Neutrophil (primary cell): Measurements from ENCODE around the gene CCM2.

Experiments
- H3K27ac ChIP-seq: fragments of 200-600 bp; sonication (generic); 2 replicates; pipeline ENCODE4 v1.5.1; 2016; ENCODE audit warnings: mild to moderate bottlenecking, moderate library complexity
- H3K27me3 ChIP-seq: fragments of 200-600 bp; sonication (generic); 2 replicates; pipeline ENCODE4 v1.6.0; 2016; ENCODE audit warnings: mild to moderate bottlenecking
- H3K36me3 ChIP-seq: fragments of 200-600 bp; sonication (generic); 2 replicates; pipeline ENCODE4 v1.5.1; 2017
- H3K4me1 ChIP-seq, 2 experiments: fragments of 200-600 bp in 1 of 2; sonication (generic) in 1 of 2; 1 replicate in 1 of 2; 2 replicates in 1 of 2; pipeline versions ENCODE4 v1.5.1 to v1.6.1; 2013 to 2016; ENCODE audit warnings: low read depth in 1 of 2, low read length in 1 of 2, mild to moderate bottlenecking in 1 of 2, moderate library complexity in 1 of 2; ENCODE audit not compliant: control insufficient read depth in 1 of 2, insufficient read depth in 1 of 2
- H3K4me3 ChIP-seq, 2 experiments: fragments of 200-600 bp in 1 of 2; sonication (generic) in 1 of 2; 1 replicate in 1 of 2; 2 replicates in 1 of 2; pipeline ENCODE4 v1.5.1; 2013 to 2016; ENCODE audit warnings: low read depth in 1 of 2, low read length in 1 of 2, mild to moderate bottlenecking in 1 of 2, moderate library complexity in 1 of 2
- H3K9me3 ChIP-seq: fragments of 200-600 bp; sonication (generic); 2 replicates; pipeline ENCODE4 v1.5.1; 2016
- TF ChIP-seq, protein P1 (sequence below): fragments of 200-600 bp; sonication (generic); IDR thresholded peaks from 2 replicates; pipeline ENCODE4 v1.5.1; 2016; ENCODE audit warnings: antibody characterized with exemption

CCM2 gene

DNA sequence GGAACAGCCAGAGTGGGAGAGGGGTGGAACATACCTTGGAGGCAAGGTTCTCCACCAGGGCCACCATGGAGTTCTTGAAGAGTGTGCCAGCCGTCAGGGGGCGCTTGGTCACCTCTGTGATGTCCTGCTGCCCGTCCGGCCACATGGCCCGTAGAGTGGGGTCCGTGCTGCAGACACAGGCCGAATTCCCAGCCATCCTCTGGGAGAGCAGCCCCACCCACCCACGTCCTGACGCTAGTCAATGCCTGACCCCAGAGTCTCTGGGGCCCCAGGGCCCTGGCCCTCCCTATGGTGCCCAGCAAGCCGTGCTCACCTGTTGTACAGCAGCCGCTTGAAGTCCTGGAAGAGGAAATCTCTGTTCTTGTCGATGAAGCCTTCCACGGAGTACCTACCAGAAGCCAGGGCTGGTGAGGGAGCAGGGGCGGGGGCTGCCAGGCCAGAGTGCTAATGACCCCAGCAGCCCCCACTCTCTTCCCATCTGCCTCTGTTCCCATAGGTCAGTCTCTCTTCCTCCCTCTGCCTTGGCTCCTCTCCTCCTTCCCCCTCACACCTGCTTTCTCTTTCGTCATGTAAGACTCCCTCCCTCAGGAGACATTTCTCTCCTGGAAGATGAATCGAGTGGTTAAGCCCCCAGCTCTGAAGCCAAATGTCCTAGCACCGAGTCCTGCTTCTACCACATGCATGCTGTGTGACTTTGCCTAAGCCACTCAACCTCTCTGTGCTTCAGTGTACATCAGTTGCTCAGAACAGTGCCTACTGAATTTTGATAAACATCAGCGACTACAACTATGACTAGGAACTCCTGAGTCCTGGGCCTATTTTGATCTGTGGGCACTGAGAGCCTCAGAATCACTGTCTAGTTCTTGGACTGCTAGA lies 32.2 kb upstream of the CCM2 start:
- H3K4me3 ChIP-seq: no peak overlapping the region
- TF ChIP-seq, protein P1, sequence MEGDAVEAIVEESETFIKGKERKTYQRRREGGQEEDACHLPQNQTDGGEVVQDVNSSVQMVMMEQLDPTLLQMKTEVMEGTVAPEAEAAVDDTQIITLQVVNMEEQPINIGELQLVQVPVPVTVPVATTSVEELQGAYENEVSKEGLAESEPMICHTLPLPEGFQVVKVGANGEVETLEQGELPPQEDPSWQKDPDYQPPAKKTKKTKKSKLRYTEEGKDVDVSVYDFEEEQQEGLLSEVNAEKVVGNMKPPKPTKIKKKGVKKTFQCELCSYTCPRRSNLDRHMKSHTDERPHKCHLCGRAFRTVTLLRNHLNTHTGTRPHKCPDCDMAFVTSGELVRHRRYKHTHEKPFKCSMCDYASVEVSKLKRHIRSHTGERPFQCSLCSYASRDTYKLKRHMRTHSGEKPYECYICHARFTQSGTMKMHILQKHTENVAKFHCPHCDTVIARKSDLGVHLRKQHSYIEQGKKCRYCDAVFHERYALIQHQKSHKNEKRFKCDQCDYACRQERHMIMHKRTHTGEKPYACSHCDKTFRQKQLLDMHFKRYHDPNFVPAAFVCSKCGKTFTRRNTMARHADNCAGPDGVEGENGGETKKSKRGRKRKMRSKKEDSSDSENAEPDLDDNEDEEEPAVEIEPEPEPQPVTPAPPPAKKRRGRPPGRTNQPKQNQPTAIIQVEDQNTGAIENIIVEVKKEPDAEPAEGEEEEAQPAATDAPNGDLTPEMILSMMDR: no peak
- H3K27ac ChIP-seq: no peak overlapping the region
- H3K4me1 ChIP-seq: no peaks in the 10 kb centered on the region
- H3K9me3 ChIP-seq: no peaks in the 10 kb centered on the region
- no peaks in the 10 kb centered on the region for H3K27me3 ChIP-seq
- peaks cover 100% of the 10 kb centered on the region for H3K36me3 ChIP-seq

DNA sequence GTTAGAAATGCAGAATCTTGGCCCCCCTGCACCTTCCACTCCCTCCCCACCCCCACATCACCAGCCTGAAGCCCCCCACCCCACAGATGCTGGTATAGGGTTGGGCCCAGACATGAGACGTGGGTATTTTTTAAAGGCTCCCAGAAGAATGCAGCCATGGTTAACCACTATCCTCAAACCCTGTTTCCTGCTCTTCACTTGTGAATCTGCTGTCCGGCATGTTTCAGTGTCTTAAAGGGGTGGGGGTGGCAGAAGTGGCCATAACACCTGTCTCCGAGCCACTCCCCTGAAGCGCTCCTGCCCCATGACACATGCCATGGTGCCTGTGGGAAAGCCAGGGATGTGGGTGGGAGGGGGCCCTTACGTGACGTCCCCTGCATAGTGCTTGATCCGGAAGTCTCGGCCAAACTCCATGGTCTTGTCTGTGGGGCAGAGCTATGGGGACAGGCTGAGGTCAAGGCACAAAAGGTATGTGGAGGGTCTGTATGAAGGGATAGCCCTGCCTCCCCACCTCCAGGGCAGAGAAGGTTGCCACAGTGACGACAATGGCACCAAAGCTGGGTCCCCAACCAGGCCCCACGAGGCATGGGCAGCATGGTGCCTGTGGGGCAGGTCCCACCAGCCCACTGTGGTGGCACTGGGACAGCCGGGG lies 30.8 kb upstream of the CCM2 start:
- no peak overlapping the region for H3K27ac ChIP-seq
- no peaks in the 10 kb centered on the region for H3K9me3 ChIP-seq
- no peaks in the 10 kb centered on the region for H3K27me3 ChIP-seq
- peaks cover 100% of the 10 kb centered on the region for H3K36me3 ChIP-seq
- TF ChIP-seq, protein P1: no peak
- no peaks in the 10 kb centered on the region for H3K4me1 ChIP-seq
- H3K4me3 ChIP-seq: no peak overlapping the region

DNA sequence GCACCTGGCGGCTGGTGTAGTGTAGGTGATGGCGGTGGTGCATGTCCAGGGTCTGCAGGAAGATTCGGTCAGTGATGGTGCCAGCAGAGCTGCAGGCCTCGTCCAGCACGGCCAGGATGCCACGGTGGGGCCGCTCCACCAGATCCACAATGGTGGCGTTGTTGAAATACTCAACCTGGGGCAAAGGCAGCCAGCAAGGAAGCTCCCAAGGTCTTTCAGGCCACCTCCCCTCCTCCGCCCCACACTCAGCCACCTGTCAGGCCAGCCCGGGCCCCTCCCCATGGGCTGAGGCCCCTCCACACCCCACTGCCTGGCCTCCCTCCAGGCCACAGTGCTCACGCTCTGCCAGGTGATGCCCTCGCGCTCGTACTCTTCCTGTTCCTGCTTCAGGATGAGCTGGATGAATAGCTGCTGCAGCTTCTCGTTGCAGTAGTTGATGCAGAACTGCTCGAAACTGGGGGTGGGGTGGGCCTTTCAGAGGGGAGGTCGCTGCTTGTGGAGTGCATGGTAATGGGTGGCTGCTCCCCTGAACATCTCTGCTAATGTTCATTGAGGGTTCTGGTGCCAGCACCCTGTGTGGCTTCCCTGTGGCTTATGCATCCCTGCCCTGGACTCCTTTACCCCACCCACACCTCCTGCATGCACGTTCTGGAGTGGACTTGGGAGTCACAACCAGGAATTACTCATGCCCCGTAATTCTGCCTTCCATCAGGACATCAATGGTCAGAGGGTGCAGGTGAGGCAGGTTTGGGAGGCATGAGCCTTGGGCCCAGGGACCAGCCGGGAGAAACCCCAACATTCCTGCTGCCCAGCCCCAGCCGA lies 30.1 kb upstream of the CCM2 start:
- H3K9me3 ChIP-seq: no peaks in the 10 kb centered on the region
- H3K36me3 ChIP-seq: peaks cover 100% of the 10 kb centered on the region

DNA sequence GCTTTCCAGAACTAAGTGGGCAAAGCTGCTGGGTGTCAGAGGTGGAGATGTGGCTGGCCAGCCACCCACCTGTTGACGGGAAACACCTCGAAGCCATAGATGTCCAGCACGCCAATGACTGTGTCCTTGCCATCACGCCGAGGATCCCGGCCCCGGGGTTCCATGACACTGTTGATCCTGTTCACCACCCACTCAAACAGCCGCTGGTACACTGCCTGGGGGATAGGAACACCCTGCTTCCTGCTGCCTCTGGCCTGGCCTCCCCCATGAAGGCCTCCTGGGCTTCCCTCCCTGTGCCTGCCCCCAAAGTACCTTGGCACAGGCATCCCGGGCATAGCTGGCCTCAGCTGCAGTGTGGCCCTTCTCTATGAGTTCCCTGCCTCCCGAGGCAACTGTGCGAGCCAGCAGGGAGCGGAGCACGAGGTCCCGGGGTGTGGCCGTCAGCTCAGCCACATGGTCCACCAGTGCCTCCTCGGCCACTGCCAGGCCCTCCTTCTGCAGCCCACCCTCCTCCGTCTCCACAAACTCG lies 29.4 kb upstream of the CCM2 start:
- H3K27me3 ChIP-seq: no peaks in the 10 kb centered on the region
- TF ChIP-seq, protein P1: no peak
- H3K27ac ChIP-seq: no peak overlapping the region
- peaks cover 100% of the 10 kb centered on the region for H3K36me3 ChIP-seq
- no peaks in the 10 kb centered on the region for H3K9me3 ChIP-seq
- H3K4me3 ChIP-seq: no peak overlapping the region
- H3K4me1 ChIP-seq: no peaks in the 10 kb centered on the region

More for the DNA sequence above, 30.1 kb upstream of the CCM2 start:
- Histone ChIP-seq H3K27me3 (no peaks in the 10 kb centered on the region), H3K27ac (no peak overlapping the region), H3K4me3 (no peak overlapping the region), H3K4me1 (no peaks in the 10 kb centered on the region)
- TF ChIP-seq, protein P1: no peak

DNA sequence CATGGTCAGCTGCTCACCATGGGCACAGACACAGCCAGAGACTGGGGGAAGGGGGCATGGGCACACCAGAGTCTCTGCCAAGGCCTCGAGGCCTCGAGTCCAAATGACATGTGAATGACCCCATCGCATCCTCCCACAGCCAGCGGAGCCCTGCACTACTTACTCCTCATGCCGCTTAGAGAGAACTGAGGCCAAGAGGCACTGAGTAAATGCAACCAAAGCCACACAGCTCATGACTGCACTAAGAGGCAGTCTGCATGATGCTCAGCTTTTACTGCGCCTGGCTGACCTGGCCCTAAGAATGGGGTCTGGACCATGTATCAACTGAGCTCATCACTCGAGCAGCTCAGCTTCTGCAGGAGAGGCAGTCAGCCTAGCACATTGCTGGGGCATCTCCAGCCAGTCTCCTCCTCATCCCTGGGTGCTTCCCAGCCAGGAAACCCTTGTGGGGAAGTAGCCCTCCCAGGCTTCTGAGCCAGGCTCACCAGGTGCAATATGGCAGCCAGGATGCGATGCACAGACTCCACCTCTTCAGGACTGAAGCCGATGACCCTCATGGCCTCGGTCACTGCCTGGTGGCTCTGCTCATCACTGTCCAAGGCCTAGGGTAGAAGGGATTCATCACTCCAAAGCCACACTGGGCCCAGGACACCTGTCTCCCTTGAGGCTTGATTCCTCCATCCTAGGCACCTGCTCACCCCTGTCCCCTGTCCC lies 28.7 kb upstream of the CCM2 start:
- no peaks in the 10 kb centered on the region for H3K27me3 ChIP-seq
- no peaks in the 10 kb centered on the region for H3K9me3 ChIP-seq
- H3K36me3 ChIP-seq: peaks cover 100% of the 10 kb centered on the region
- no peak overlapping the region for H3K27ac ChIP-seq
- TF ChIP-seq, protein P1: no peak
- no peak overlapping the region for H3K4me3 ChIP-seq
- H3K4me1 ChIP-seq: peaks cover under 1% of the 10 kb centered on the region in 2 experiments
